GM12892 (cell line): ENCODE results near the gene UXT.

Experiments used
- POLR2A ChIP-seq: IDR thresholded peaks from 2 replicates; pipeline ENCODE4 v1.6.1; 2011; ENCODE audit warnings: low read depth, low read length, control low read depth
- POLR2AphosphoS5 ChIP-seq: IDR thresholded peaks from 2 replicates; pipeline ENCODE4 v1.6.1; 2011; ENCODE audit warnings: low read depth, low read length, control low read depth

GRCh38 chrX:47648376-47648775, 10.6 kb downstream of the UXT start:
- TF ChIP-seq POLR2A (no peak), POLR2AphosphoS5 (no peak)
